GM12864 (cell line): ENCODE results near the gene UEVLD.
"Not testable (repeated sequence)": the region's sequence is repeated elsewhere in the genome, so short reads cannot be mapped to it uniquely, and the experiment has no call there.

ENCODE experiments used
- DNase-seq: peaks from one replicate; pipeline ENCODE4 v3.0.0-alpha.2; 2011; ENCODE audit warnings: low read depth
- H3K4me3 ChIP-seq: 2 replicates; pipeline ENCODE4 v1.5.1; 2011; ENCODE audit warnings: mild to moderate bottlenecking, low read depth, low read length, control low read depth
- CTCF ChIP-seq: IDR thresholded peaks from 2 replicates; pipeline ENCODE4 v1.5.1; 2011; ENCODE audit warnings: low read depth, mild to moderate bottlenecking, moderate library complexity, low read length, control low read depth, inconsistent platforms; ENCODE audit errors: missing control alignments

UEVLD gene

GRCh38 chr11:18608376-18608775, 19.8 kb upstream of the UEVLD start:
- no peak overlapping the region for H3K4me3 ChIP-seq
- DNase-seq = no peak
- TF ChIP-seq CTCF = no peak

GRCh38 chr11:18600915-18601569, 12.5 kb upstream of the UEVLD start:
- DNase-seq = no peak
- TF ChIP-seq CTCF = no peak

GRCh38 chr11:18599739-18600230, 11.3 kb upstream of the UEVLD start, which contains the start of gene MISFA:
Gene MISFA, plus strand, starts transcription at chr11:18599789. Its CDS starts 140 bp downstream, at chr11:18599929.
- no peak within 1 kb of the TSS for H3K4me3 ChIP-seq
- TF ChIP-seq CTCF = no peak
- no peak for DNase-seq

More at GRCh38 chr11:18600915-18601569, 12.5 kb upstream of the UEVLD start:
- H3K4me3 ChIP-seq = no peak overlapping the region

- no peak for DNase-seq
- no peak overlapping the region for H3K4me3 ChIP-seq
- no peak for TF ChIP-seq CTCF
Measured at GRCh38 chr11:18594999-18595749, 6.6 kb upstream of the UEVLD start.

GRCh38 chr11:18594088-18594487, 5.6 kb upstream of the UEVLD start:
- DNase-seq, H3K4me3 ChIP-seq: not testable (repeated sequence)

GRCh38 chr11:18590571-18590970, 2.0 kb upstream of the UEVLD start:
- H3K4me3 ChIP-seq = no peak overlapping the region
- TF ChIP-seq CTCF = no peak
- no peak for DNase-seq

GRCh38 chr11:18581825-18582224, 6.7 kb downstream of the UEVLD start:
- no peak for DNase-seq
- H3K4me3 ChIP-seq = no peak overlapping the region
- TF ChIP-seq CTCF = no peak
